Fibroblast of pulmonary artery (primary cell): Measurements from ENCODE around the gene U2AF1L4.

Source experiments
- DNase-seq: peaks from one replicate; pipeline ENCODE4 v3.0.0-alpha.2; 2010; ENCODE audit warnings: low read depth
- H3K4me3 ChIP-seq: replicated peaks from 2 replicates; pipeline ENCODE4 v1.5.1; 2011; ENCODE audit warnings: low read depth, mild to moderate bottlenecking, control low read depth, low read length, moderate library complexity
- TF ChIP-seq, protein P1 (sequence below): IDR thresholded peaks from 2 replicates; pipeline ENCODE4 v1.5.1; 2011; ENCODE audit warnings: mild to moderate bottlenecking, control low read depth, low read length, inconsistent platforms; ENCODE audit errors: missing control alignments

U2AF1L4 gene

DNA sequence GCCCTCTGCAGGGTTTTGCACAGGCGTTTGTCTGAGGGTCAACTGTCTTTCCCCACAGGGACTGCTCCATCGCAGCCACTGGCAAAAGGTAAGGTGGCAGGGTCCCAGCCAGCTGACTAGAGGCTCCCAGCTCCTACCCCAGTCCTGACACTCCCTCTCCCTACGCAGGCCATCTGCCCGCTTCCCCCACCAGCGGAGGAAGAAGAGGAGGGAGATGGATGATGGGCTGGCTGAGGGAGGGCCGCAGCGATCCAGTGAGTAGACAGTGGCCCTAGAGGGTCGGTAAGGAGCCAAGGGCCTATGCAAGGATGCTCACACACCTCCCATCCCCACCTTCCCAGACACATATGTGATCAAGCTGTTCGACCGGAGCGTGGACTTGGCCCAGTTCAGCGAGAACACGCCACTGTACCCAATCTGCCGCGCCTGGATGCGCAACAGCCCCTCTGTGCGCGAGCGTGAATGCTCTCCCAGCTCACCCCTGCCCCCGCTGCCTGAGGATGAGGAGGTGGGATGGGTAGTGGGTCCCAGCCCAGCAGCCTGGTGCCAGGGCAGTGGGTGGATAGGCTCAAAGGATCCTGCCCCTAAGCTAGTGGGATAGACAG, 7.6 kb upstream of the U2AF1L4 start:
- TF ChIP-seq, protein P1, sequence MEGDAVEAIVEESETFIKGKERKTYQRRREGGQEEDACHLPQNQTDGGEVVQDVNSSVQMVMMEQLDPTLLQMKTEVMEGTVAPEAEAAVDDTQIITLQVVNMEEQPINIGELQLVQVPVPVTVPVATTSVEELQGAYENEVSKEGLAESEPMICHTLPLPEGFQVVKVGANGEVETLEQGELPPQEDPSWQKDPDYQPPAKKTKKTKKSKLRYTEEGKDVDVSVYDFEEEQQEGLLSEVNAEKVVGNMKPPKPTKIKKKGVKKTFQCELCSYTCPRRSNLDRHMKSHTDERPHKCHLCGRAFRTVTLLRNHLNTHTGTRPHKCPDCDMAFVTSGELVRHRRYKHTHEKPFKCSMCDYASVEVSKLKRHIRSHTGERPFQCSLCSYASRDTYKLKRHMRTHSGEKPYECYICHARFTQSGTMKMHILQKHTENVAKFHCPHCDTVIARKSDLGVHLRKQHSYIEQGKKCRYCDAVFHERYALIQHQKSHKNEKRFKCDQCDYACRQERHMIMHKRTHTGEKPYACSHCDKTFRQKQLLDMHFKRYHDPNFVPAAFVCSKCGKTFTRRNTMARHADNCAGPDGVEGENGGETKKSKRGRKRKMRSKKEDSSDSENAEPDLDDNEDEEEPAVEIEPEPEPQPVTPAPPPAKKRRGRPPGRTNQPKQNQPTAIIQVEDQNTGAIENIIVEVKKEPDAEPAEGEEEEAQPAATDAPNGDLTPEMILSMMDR, result no peak
- no peak overlapping the region for H3K4me3 ChIP-seq
- DNase-seq, result no peak

DNA sequence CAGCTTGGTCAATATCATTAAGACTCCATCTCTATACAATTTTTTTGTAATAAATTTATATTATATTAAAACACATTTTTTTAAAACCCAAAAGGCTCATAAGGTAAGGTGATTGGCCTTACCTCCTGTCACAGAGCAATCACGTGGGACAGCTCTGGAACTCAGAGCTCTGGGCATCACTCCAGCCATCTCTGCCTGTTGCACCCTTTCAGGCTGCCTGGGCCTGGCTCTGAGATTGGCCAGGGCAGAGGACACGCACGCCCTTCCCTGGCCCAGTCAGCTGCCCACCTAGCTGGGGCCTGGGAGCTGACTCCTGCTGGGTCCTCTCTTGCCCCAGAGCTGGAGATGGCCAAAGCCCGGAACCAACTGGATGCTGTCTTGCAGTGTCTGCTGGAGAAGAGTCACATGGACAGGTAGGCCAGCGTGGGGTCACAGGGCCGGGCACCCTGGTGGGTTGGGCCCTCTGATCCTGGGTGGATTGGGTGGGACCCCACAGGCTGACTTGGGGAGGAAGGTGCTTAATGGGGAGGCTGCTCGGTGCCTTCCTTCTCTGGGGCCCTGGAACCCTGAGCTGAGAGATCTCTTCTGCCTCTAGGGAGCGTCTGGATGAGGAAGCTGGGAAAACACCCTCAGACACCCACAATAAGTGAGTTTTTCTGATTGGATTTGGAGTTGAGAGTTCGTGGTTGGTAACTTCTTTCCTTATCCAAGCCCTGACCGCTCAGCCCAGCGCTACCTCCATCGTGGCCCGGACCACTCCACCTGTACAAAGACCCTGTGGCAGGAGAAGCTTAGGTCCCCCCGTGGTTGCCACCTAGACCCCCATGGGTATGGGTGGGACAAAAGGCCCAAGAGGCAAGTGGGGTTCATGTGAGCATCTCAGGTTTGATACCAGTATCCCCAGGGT, 6.9 kb upstream of the U2AF1L4 start:
- TF ChIP-seq, protein P1, result no peak
- DNase-seq, result no peak
- H3K4me3 ChIP-seq, result no peak overlapping the region

DNA sequence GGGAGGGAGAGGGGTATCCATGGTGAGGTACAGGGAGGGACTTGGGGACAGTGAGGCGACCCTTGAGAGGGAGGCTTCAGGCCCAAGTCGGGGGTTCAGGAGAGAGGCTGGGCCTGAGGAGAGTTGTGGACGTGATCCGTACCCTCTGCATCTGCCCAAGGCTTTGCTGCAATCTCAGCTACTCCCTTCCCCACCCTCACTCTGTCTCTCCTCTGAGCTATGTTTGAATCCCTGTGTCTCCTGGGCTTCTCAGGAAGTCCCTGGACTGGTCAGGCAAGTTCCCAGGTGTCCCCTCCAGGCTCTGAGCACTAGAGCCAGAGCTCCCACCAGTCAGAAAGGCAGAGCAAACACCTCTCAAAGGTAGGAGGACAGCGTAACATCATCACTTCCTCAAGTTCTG, 4.9 kb upstream of the U2AF1L4 start:
- no peak overlapping the region for H3K4me3 ChIP-seq
- no peak for DNase-seq
- TF ChIP-seq, protein P1, result no peak

DNA sequence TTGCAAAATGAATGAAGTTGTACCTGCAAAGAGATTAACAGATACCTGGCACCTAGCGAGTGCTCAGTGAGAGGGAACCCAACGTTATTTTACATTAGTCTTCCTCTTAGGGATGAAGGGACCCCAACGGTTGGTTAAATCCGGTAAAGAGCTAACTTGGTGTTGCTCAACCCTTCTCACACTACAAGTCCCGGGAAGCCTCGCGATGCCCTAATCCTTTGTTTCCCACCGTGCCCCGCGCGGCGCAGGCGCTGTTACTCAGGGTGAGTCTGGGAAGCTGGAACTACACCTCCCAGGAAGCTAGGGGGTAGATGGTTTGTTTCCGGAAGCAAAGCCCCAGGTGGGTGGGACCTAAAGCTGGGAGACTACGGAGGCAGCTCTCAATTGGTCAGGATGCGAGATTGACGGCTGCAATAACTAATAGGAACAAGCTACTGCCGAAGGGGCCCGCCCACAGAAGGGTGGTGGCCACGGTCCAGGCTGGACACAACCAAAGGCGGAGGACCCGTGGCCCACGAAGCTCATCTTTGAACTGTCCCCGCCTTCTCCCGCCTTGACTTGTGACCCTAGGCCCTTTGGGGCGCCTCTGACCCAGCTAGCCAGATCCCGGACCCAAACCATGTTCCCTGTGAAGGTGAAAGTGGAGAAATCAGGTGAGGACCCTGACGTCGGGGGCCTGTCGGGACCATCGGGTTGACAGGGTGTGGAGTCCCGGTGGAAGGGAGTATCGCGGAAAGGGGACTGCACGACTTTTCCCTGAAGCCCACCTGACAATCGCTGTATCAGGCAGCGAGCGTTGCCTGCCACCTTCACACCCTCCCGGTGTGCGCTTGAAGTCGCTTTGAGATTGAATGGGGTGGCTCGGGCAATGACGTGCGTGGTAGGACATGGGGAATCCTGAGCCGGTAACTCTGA, 3.1 kb upstream of the U2AF1L4 start, which contains the start of gene LIN37:
Gene LIN37, plus strand, starts transcription at position 471 of the 915 bp plus-strand sequence. Its CDS starts 149 bp downstream, at position 620.
- H3K4me3 ChIP-seq, result peak within 1 kb of the TSS; percentile 100
- DNase-seq, result peak; percentile 100
- TF ChIP-seq, protein P1, result no peak

DNA sequence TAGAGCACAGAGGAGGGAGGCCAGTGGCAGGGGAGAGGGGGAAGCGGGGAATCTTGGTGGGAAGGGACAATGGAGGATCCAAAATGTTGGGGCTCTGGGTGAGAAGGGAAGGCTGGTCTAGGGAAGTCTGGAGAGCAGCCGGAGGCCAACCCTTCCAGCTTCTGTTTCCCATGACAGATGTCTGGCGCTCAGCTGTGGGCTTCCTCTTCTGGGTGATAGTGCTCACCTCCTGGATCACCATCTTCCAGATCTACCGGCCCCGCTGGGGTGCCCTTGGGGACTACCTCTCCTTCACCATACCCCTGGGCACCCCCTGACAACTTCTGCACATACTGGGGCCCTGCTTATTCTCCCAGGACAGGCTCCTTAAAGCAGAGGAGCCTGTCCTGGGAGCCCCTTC, 1.3 kb upstream of the U2AF1L4 start:
- peak overlapping the region; percentile 92 for H3K4me3 ChIP-seq
- DNase-seq, result no peak

DNA sequence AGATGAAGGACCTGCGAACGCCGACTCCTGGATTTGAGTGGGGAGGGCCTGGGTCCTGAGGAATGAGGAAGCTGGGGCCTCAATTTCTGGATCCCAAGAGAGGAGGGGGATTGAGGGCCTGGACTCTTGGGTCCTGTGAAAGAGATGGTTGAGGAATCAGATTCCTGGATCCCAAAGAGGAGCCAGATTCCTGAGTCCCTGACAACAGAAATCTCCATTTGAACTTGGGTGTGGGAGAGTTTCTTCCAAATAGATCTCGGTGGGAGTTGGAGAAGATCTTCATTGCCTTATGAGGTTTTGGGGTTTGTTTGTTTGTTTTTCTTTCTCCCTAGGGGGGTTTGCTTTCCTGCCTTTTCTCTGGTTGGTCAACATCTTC, 857 bp upstream of the U2AF1L4 start:
- TF ChIP-seq, protein P1, result no peak
- DNase-seq, result no peak
- peak overlapping the region; percentile 92 for H3K4me3 ChIP-seq

More for the DNA sequence above, 1.3 kb upstream of the U2AF1L4 start:
- TF ChIP-seq, protein P1, result no peak
